Central memory CD8-positive, alpha-beta T cell (primary cell): ENCODE results near the gene PRKCH.
"Not testable (repeated sequence)": the region's sequence is repeated elsewhere in the genome, so short reads cannot be mapped to it uniquely, and the experiment has no call there.

Source experiments
- ATAC-seq: fragments of 150-1000 bp; cut with Tn5 transposase; replicated peaks from 2 replicates; pipeline ENCODE4 v1.10.0; 2022; ENCODE audit warnings: mild to moderate bottlenecking, moderate FRiP score, moderate number of reproducible peaks; ENCODE audit not compliant: poor library complexity, severe bottlenecking; ENCODE audit errors: extremely low read depth
- DNase-seq, 2 donors: peaks; one replicate each; pipeline ENCODE4 v3.0.0; 2021; ENCODE audit warnings: low spot score in 2 of 2
- H3K27ac Mint-ChIP-seq: one replicate; pipeline ENCODE4 v1.8.0; 2022; ENCODE audit warnings: low read depth, mild to moderate bottlenecking, moderate library complexity, mixed read lengths
- H3K27me3 Mint-ChIP-seq: one replicate; pipeline ENCODE4 v1.8.0; 2022; ENCODE audit warnings: mixed read lengths
- H3K36me3 Mint-ChIP-seq: one replicate; pipeline ENCODE4 v1.8.0; 2022; ENCODE audit warnings: mild to moderate bottlenecking, moderate library complexity, mixed read lengths; ENCODE audit not compliant: insufficient read depth
- H3K4me1 Mint-ChIP-seq: one replicate; pipeline ENCODE4 v1.8.0; 2022; ENCODE audit warnings: mixed read lengths
- H3K4me3 Mint-ChIP-seq: one replicate; pipeline ENCODE4 v1.8.0; 2022; ENCODE audit warnings: mild to moderate bottlenecking, moderate library complexity, mixed read lengths
- H3K9me3 Mint-ChIP-seq: one replicate; pipeline ENCODE4 v1.8.0; 2022; ENCODE audit warnings: mixed read lengths

The PRKCH gene

DNA sequence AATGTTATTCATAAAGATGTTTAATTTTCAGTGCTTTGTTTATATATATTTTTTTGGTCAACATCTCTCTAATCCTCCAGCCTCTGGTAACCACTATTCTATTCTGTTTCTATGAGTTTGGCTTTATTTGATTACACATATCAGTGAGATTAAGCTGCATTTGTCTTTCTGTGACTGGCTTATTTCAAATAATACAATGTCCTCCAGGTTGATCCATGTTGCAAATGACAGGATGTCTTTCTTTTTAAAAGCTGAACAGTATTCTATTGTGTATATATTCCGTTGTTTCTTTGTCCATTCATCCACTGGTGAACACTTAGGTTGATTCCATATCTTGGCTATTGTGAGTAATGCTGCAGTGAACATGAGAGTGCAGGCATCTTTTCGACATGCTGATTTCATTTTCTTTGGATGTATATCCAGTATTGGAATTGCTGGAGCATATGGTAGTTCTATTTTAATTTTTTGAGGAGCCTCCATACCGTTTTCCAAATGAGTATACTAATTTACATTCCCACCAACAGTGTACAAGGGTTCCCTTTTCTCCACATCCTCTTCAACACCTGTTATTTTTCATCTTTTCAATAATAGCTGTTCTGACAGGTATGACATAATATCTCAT, 142.4 kb downstream of the PRKCH start:
- Mint-ChIP-seq H3K4me1 (peaks cover 77% of the 10 kb centered on the region), H3K36me3 (peaks cover 82% of the 10 kb centered on the region), H3K9me3 (peaks cover 5% of the 10 kb centered on the region), H3K4me3 (no peak overlapping the region), H3K27me3 (no peaks in the 10 kb centered on the region), H3K27ac (peak overlapping the region; percentile 71)
- DNase-seq (no peak), ATAC-seq (no peak)

DNA sequence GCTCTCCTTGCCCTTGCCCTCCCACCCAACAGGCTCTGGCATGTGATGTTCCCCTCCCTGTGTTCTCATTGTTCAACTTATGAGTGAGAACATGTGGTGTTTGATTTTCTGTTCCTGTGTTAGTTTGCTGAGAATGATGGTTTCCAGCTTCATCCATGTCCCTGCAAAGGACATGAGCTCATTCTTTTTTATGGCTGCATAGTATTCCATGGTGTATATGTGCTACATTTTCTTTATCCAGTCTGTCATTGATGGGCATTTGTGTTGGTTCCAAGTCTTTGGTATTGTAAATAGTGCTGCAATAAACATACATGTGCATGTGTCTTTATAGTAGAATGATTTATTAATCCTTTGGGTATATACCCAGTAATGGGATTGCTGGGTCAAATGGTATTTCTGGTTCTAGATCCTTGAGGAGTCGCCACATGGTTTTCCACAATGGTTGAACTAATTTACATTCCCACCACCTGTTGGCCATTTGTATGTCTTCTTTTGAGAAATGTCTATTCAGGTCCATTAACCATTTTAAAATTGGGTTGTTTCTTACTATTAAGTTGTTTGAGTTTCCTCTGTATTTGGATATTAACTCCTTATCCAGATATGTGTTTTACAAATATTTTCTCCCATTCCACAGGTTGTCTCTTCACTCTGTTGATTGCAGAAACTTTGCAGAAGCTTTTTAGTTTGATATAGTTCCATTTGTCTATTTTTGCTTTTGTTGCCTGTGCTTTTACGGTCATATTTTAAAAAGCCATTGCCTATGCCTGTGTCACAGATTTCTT, 143.4 kb downstream of the PRKCH start:
- DNase-seq, ATAC-seq, H3K4me3 Mint-ChIP-seq, H3K9me3 Mint-ChIP-seq, H3K27me3 Mint-ChIP-seq: not testable (repeated sequence)
- Mint-ChIP-seq H3K27ac (peak overlapping the region; percentile 75), H3K36me3 (peaks cover 84% of the 10 kb centered on the region), H3K4me1 (peaks cover 77% of the 10 kb centered on the region)

DNA sequence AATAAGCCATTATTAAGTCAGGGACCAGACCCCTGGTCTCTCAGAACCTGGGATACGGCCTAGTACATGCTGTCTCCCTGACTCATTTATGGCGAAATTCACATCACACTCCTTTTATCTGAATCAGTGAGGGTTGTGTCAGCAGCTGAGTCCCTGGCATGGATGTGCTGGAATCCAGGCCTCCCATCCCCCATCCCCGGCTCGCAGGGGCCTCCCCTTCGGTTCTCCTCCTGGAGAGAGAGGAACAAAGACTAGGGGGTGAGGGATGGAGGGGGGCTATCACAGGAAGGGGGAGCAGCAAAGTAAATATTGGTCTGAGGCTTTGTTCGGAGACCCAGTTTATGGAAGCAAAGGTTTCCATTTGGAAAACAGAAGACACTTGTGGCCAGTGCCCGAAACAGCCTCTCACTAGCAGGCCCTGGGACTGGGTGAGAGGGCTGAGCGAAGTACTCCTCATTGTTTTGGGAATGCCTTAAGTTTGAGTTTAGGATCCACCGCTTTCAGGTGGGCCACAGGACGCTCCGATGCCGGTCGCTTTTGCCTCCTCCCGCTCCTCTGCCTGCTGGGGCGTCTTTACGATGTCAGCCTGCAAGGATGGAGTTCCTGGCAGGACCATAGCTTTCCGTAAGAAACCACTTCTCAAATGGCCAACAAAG, 145.0 kb downstream of the PRKCH start:
- Mint-ChIP-seq H3K9me3 (no peaks in the 10 kb centered on the region), H3K36me3 (peaks cover 86% of the 10 kb centered on the region), H3K4me3 (no peak overlapping the region), H3K27ac (peak overlapping the region; percentile 75), H3K27me3 (no peaks in the 10 kb centered on the region), H3K4me1 (peaks cover 80% of the 10 kb centered on the region)
- ATAC-seq (no peak), DNase-seq (no peak)

DNA sequence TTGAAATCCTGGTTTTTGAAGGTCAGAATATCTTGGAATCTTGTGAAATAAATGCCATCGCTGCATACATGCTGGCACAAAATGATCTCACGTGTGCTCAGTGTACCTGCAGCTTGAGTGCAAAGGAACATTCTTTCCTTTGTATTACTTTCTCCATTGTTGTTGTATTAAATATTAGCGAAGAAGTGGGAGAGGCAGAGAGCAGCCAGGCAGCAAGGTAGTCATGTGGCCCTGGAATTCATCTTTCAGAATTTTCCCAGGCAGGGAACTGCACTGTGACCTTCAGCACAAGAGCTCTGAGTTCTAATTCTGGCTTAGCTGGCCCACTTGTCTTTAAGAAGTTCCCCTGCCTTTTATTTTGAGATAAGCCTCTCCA, 145.5 kb downstream of the PRKCH start:
- Mint-ChIP-seq H3K36me3 (peaks cover 86% of the 10 kb centered on the region), H3K4me3 (no peak overlapping the region), H3K9me3 (no peaks in the 10 kb centered on the region), H3K4me1 (peaks cover 80% of the 10 kb centered on the region), H3K27ac (peak overlapping the region; percentile 75), H3K27me3 (no peaks in the 10 kb centered on the region)
- ATAC-seq (no peak), DNase-seq (no peak)

DNA sequence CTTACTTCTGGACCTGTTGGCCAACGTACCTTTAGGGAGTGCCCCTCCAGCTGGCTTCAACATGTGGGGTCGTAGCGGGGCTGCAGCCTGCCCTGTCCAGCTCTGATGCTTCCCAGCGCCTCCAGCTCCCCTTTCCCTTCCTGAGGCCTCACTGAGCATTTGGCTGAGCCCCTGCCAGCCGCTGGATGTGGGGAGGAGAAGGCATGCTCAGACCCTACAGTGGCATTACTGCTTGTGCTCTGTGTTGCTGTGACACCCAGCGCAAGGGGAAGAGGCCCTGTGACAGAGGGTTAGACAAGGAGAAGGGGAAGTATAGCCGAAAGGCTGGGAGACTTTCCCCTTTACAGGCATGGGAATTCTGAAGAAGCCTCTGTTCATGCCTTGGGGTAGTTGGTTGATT, 145.9 kb downstream of the PRKCH start:
- no peaks in the 10 kb centered on the region for H3K27me3 Mint-ChIP-seq
- H3K27ac Mint-ChIP-seq, result peak overlapping the region; percentile 75
- peaks cover 81% of the 10 kb centered on the region for H3K4me1 Mint-ChIP-seq
- H3K36me3 Mint-ChIP-seq, result peaks cover 86% of the 10 kb centered on the region
- no peaks in the 10 kb centered on the region for H3K9me3 Mint-ChIP-seq
- peak overlapping the region; percentile 35 for H3K4me3 Mint-ChIP-seq
- DNase-seq (no peak), ATAC-seq (no peak)

DNA sequence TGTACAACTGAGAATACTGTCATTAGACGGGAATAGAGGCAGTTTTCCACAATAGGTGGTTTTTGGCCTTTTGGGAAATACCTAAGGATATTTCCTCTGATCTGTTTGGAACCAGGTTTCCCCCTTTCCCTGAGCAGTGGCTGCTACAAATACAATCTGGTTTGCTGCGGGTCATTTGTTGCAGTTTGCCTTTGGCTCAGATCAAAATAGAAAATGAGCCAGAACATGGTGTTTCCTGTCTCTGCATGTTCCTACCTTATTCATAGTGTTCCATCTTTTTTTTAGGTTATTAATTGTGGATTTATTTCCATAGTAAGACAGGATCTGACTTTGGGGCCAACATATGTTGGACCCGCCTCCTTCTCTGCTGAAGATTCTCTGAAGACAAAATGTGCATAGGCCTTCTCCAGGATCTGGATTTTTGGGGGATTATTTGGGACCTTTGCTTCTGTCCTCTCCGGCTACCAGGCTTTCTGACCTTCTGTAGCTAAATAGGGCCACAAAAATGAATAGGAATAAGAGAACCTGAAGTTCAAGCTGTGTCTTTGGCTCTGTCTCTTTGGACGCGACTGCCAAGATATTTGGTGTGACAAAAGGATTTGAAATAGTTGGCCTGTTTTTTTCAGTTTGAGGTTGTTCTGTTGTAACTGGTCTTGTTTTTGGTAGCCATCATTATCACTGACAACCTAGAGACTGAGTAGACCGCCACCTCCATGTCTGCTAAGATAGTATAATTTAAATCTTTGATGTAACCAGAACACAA, 146.9 kb downstream of the PRKCH start:
- H3K4me3 Mint-ChIP-seq, result no peak overlapping the region
- no peaks in the 10 kb centered on the region for H3K9me3 Mint-ChIP-seq
- H3K36me3 Mint-ChIP-seq, result peaks cover 87% of the 10 kb centered on the region
- ATAC-seq (no peak), DNase-seq (no peak)
- peak overlapping the region; percentile 98 for H3K27ac Mint-ChIP-seq
- H3K4me1 Mint-ChIP-seq, result peaks cover 87% of the 10 kb centered on the region
- no peaks in the 10 kb centered on the region for H3K27me3 Mint-ChIP-seq

DNA sequence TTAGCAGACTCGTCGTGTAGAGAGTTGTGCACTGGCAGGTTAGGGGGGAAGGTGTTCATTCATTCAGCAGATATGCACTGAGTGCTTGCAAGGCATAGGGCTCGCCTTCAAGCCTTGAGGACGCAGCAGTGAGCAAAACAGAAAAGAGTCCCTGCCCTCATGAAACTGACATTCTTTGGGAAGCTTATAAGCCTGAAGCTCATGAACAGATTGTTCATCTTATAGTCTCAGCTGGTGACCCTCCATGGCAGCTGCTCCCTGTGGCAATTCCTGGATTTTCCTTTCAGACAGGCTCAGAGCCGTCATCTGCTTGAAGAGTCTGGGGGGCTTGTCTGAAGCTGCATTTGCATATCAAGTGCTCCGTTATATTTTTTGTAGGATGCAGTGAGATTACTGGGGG, 148.4 kb downstream of the PRKCH start:
- Mint-ChIP-seq H3K27me3 (no peaks in the 10 kb centered on the region), H3K4me3 (no peak overlapping the region), H3K27ac (peak overlapping the region; percentile 98), H3K36me3 (peaks cover 82% of the 10 kb centered on the region), H3K4me1 (peaks cover 89% of the 10 kb centered on the region), H3K9me3 (no peaks in the 10 kb centered on the region)
- DNase-seq (no peak), ATAC-seq (no peak)

DNA sequence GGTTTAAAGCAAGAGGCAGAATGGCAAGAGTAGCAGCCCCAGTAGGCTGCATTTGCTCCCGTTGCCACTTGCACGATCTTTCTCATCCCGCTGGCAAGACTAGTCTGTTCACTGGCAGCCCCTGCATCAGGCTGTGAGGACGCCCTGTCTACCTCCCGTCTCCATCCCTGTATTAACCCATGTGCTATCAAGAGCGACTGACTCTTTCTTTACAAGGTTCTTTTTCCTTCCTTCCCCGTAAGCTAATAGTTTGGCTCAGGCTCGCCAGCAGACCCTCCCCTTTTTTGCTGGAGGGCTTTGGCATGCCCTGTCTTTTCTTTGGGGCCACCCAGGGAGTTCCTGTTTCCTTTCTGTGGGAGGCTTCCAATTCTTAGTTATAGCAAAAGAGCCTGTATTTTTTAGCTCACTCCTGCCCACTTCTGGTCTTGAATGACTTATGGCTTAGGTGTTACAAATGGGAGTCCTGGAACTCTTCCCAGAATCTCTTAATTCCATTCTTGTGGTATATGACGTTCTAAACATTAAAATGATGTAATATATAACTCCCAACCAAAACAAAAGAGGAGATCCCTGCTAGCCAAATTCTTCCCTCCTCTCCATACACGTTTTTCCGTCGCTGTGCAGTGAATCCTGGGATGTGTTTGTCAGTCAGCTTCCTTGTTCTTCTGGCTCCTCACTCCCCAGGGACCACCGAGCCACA, 149.0 kb downstream of the PRKCH start:
- H3K4me3 Mint-ChIP-seq, result peak overlapping the region; percentile 81
- no peaks in the 10 kb centered on the region for H3K9me3 Mint-ChIP-seq
- no peak for DNase-seq
- peaks cover 90% of the 10 kb centered on the region for H3K4me1 Mint-ChIP-seq
- peak overlapping the region; percentile 98 for H3K27ac Mint-ChIP-seq
- H3K27me3 Mint-ChIP-seq, result no peaks in the 10 kb centered on the region
- no peak for ATAC-seq
- peaks cover 79% of the 10 kb centered on the region for H3K36me3 Mint-ChIP-seq

DNA sequence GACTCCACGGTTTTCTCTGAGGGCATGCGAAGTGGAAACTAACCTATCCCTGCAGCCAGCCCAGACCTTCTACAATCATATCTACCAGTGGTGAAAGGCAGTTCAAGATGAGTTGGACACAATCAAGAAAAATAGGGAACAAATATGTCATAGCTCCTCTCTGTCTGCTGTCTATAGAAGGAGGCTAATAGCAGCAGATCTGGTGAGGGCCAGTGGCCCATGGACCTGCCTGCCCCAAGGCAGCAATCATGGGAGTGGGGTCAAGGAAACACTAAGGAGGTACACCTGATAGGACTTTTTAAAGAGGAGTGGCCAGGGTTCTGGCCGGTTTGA, 149.5 kb downstream of the PRKCH start:
- H3K9me3 Mint-ChIP-seq, result no peaks in the 10 kb centered on the region
- H3K27me3 Mint-ChIP-seq, result no peaks in the 10 kb centered on the region
- peak overlapping the region; percentile 81 for H3K4me3 Mint-ChIP-seq
- no peak for DNase-seq
- ATAC-seq, result no peak
- peak overlapping the region; percentile 98 for H3K27ac Mint-ChIP-seq
- H3K36me3 Mint-ChIP-seq, result peaks cover 75% of the 10 kb centered on the region
- peaks cover 85% of the 10 kb centered on the region for H3K4me1 Mint-ChIP-seq

DNA sequence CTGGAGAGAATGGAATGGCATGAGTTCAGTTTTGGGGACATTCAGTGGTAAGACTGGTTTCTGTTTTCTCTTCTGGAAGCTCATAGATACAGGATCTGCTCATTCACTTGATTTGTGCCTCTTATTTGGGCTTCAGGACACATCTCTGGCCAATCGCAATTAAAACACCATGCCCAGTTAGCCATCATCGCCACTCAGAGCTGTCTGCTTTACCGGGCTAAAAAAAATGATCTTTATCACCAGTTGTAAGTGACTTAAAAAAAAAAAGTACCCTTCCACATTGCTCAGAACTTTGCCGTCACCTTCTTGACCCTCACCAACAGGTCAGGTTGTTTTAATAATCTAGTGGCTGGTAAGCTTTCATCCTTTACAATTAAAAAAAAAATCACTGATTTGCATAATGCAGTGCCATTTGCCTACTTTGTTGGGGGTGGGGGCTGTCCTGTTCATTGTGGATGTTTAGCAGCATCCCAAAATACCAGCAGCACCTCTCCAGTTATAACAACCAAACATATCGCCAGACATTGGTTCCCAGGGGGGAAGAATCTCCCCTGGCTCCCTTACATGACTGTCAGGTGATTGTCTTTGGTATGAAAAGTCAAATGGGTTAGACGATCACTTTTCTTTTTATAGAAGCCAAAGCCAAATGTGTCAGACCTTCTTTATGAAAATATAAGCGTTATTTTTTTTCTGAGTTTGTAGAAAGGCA, 150.1 kb downstream of the PRKCH start:
- Mint-ChIP-seq H3K4me1 (peaks cover 87% of the 10 kb centered on the region), H3K27ac (peak overlapping the region; percentile 98), H3K36me3 (peaks cover 75% of the 10 kb centered on the region), H3K9me3 (no peaks in the 10 kb centered on the region), H3K27me3 (no peaks in the 10 kb centered on the region), H3K4me3 (peak overlapping the region; percentile 81)
- ATAC-seq (peak; percentile 9), DNase-seq (no peak)

DNA sequence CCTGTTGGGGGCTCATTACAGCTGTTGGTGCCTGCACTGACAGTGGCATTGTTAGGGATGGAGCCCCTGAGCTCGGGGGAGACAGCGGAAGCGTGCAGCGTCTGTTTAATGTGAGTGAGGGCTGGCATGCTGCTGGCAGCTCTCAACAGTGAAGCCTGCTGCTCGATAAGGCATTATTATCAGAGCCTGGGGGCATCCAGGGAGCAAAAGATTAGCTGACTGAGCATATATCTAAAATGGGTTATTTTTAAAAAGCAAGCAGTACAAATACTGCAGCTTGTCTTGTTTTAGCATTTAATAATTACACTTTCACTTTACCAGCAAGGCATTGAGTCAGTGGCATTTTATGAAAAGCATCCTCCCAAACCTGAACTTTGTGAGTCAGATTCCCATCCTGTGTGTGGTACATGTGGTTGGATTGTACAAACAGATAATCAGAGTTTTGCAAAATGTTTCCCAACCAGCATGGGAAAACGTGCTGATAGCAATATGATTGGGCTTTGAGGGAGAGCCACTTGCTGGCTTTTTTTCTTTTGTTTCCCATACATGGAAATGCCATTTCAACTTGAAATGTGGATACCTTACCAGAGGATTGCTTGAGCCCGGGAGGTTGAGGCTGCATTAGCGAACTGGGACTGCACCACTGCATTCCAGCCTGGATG, 150.8 kb downstream of the PRKCH start:
- Mint-ChIP-seq H3K27me3 (no peaks in the 10 kb centered on the region), H3K36me3 (peaks cover 77% of the 10 kb centered on the region), H3K4me3 (peak overlapping the region; percentile 81), H3K27ac (peak overlapping the region; percentile 98), H3K4me1 (peaks cover 87% of the 10 kb centered on the region), H3K9me3 (no peaks in the 10 kb centered on the region)
- no peak for DNase-seq
- ATAC-seq, result peak; percentile 12
